Measurements from ENCODE around the gene RABEPK.
"Not testable (repeated sequence)": the region's sequence is repeated elsewhere in the genome, so short reads cannot be mapped to it uniquely, and the experiment has no call there.

The RABEPK gene

GRCh38 chr9:125200216-125201047, at the start of gene RABEPK:
TSS of gene RABEPK (plus strand) at chr9:125200542. CDS start at chr9:125203014, 2,472 bp downstream.
- DNase-seq = peak; percentile 88

GRCh38 chr9:125151730-125152129, 48.6 kb upstream of the RABEPK start:
- DNase-seq = no peak

GRCh38 chr9:125153712-125154367, 46.5 kb upstream of the RABEPK start:
- no peak for DNase-seq

- no peak for DNase-seq
These were observed 43.8 kb upstream of the RABEPK start for GRCh38 chr9:125156551-125156950.

- no peak for DNase-seq
These were observed 39.6 kb upstream of the RABEPK start for GRCh38 chr9:125160750-125161149.

GRCh38 chr9:125161284-125161918, 38.9 kb upstream of the RABEPK start:
- DNase-seq = no peak

GRCh38 chr9:125162891-125163290, 37.5 kb upstream of the RABEPK start:
- not testable (repeated sequence) for DNase-seq

- DNase-seq = no peak
These were observed 33.6 kb upstream of the RABEPK start for GRCh38 chr9:125166762-125167161.

GRCh38 chr9:125169895-125170294, 30.4 kb upstream of the RABEPK start:
- no peak for DNase-seq

- no peak for DNase-seq
These were observed 28.1 kb upstream of the RABEPK start for GRCh38 chr9:125172031-125172755.

- no peak for DNase-seq
These were observed 23.7 kb upstream of the RABEPK start for GRCh38 chr9:125176636-125177035.

- DNase-seq = no peak
These were observed 22.5 kb upstream of the RABEPK start for GRCh38 chr9:125177888-125178287.

GRCh38 chr9:125179776-125180175, 20.6 kb upstream of the RABEPK start:
- DNase-seq = not testable (repeated sequence)

GRCh38 chr9:125180876-125181275, 19.5 kb upstream of the RABEPK start:
- DNase-seq = no peak

- not testable (repeated sequence) for DNase-seq
These were observed 18.6 kb upstream of the RABEPK start for GRCh38 chr9:125181756-125182155.

GRCh38 chr9:125183054-125183453, 17.3 kb upstream of the RABEPK start:
- no peak for DNase-seq

GRCh38 chr9:125183561-125183960, 16.8 kb upstream of the RABEPK start:
- DNase-seq = no peak

- no peak for DNase-seq
These were observed 11.4 kb upstream of the RABEPK start for GRCh38 chr9:125189011-125189360.

- peak; percentile 94 for DNase-seq
These were observed 10.7 kb upstream of the RABEPK start, which contains the start of gene PPP6C for GRCh38 chr9:125189361-125190289. TSS of gene PPP6C (minus strand) at chr9:125189803. CDS start at chr9:125189718, 85 bp downstream.

GRCh38 chr9:125190361-125190801, 10.0 kb upstream of the RABEPK start:
- DNase-seq = no peak

GRCh38 chr9:125194466-125194865, 5.9 kb upstream of the RABEPK start:
- not testable (repeated sequence) for DNase-seq

- not testable (repeated sequence) for DNase-seq
These were observed 4.8 kb upstream of the RABEPK start for GRCh38 chr9:125195591-125195990.
